ENCODE measurements around the gene CNOT1.
"Not testable (repeated sequence)": the region's sequence is repeated elsewhere in the genome, so short reads cannot be mapped to it uniquely, and the experiment has no call there.

CNOT1 gene

GRCh38 chr16:58493756-58494431 is 135.7 kb downstream of the CNOT1 start:
- TF ChIP-seq POLR2A (IDR thresholded peaks at IDR 0.05; ENCODE audit: extremely low read depth, insufficient read length) = no peak
- TF ChIP-seq, protein P1, sequence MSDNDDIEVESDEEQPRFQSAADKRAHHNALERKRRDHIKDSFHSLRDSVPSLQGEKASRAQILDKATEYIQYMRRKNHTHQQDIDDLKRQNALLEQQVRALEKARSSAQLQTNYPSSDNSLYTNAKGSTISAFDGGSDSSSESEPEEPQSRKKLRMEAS (IDR thresholded peaks at IDR 0.05; ENCODE audit: low read depth, low read length) = no peak
- TF ChIP-seq CTCF (IDR thresholded peaks at IDR 0.05; ENCODE audit: low read depth, low read length) = no peak
- TF ChIP-seq MYC (IDR thresholded peaks at IDR 0.05; ENCODE audit: low read depth, low read length) = no peak
- no peak overlapping the region for H3K4me3 ChIP-seq (ENCODE audit: low read depth, low read length)
- no peak for DNase-seq (ENCODE audit: low read depth)

DNA sequence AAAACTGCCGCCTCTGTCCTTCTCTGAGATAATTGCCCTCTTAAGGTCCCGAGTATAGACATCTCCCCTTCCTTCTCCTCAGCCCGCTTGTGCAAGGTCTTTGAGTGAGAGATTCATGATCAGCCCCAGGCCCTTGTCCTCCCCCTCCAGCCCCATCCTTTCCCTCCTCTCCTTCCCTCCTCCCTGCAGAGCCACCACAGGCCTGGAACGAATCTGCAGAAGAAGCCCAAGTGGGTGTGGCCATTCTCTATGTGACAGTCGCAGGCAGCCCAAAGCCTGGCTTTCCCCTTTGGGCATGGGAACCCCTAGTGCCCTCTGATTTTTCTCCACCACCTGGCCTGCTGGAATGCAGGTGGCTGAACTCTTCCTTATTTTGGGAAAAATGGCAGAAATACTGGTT is 136.9 kb downstream of the CNOT1 start:
- TF ChIP-seq, protein P1 (IDR thresholded peaks at IDR 0.05; ENCODE audit: low read depth, low read length) = no peak
- TF ChIP-seq POLR2A (IDR thresholded peaks at IDR 0.05; ENCODE audit: extremely low read depth, insufficient read length) = no peak
- TF ChIP-seq CTCF (IDR thresholded peaks at IDR 0.05; ENCODE audit: low read depth, low read length) = no peak
- TF ChIP-seq MYC (IDR thresholded peaks at IDR 0.05; ENCODE audit: low read depth, low read length) = no peak
- no peak overlapping the region for H3K4me3 ChIP-seq (ENCODE audit: low read depth, low read length)
- DNase-seq (ENCODE audit: low read depth) = peak; percentile 43

- no peak overlapping the region for H3K4me3 ChIP-seq (ENCODE audit: low read depth, low read length)
- TF ChIP-seq POLR2A (IDR thresholded peaks at IDR 0.05; ENCODE audit: extremely low read depth, insufficient read length) (no peak), CTCF (IDR thresholded peaks at IDR 0.05; ENCODE audit: low read depth, low read length) (no peak), MYC (IDR thresholded peaks at IDR 0.05; ENCODE audit: low read depth, low read length) (no peak)
- TF ChIP-seq, protein P1 (IDR thresholded peaks at IDR 0.05; ENCODE audit: low read depth, low read length) = no peak
- DNase-seq (ENCODE audit: low read depth) = peak; percentile 56
Observed at GRCh38 chr16:58492066-58492465, 137.6 kb downstream of the CNOT1 start.

DNA sequence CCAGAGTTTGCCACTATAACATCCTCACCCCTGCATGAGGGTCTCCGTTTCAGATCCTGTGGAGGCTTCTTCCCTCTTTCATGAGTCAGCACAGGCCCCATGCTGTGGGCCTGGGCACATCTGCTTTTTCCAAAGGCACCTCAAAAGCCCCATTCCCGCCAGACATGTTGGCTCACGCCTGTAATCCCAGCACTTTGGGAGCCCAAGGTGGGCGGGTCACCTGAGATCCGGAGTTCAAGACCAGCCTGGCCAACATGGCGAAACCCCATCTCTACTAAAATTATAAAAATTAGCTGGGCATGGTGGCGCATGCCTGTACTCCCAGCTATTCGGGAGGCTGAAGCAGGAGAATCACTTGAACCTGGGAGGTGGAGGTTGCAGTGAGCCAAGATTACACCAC is 139.1 kb downstream of the CNOT1 start:
- not testable (repeated sequence) for DNase-seq (ENCODE audit: low read depth); H3K4me3 ChIP-seq (ENCODE audit: low read depth, low read length)

GRCh38 chr16:58490065-58490464 is 139.6 kb downstream of the CNOT1 start:
- TF ChIP-seq MYC (IDR thresholded peaks at IDR 0.05; ENCODE audit: low read depth, low read length) = no peak
- TF ChIP-seq CTCF (IDR thresholded peaks at IDR 0.05; ENCODE audit: low read depth, low read length) = no peak
- TF ChIP-seq, protein P1 (IDR thresholded peaks at IDR 0.05; ENCODE audit: low read depth, low read length) = no peak
- TF ChIP-seq POLR2A (IDR thresholded peaks at IDR 0.05; ENCODE audit: extremely low read depth, insufficient read length) = no peak
- H3K4me3 ChIP-seq (ENCODE audit: low read depth, low read length) = no peak overlapping the region
- DNase-seq (ENCODE audit: low read depth) = no peak

GRCh38 chr16:58488531-58488930 is 141.1 kb downstream of the CNOT1 start:
- TF ChIP-seq, protein P1 (IDR thresholded peaks at IDR 0.05; ENCODE audit: low read depth, low read length) = no peak
- TF ChIP-seq CTCF (IDR thresholded peaks at IDR 0.05; ENCODE audit: low read depth, low read length) = no peak
- TF ChIP-seq MYC (IDR thresholded peaks at IDR 0.05; ENCODE audit: low read depth, low read length) = no peak
- no peak for TF ChIP-seq POLR2A (IDR thresholded peaks at IDR 0.05; ENCODE audit: extremely low read depth, insufficient read length)
- DNase-seq (ENCODE audit: low read depth) = no peak
- H3K4me3 ChIP-seq (ENCODE audit: low read depth, low read length) = no peak overlapping the region

Measured in NB4 (cell line).